ENCODE results near the gene ITGB5.
"Not testable (repeated sequence)": the region's sequence is repeated elsewhere in the genome, so short reads cannot be mapped to it uniquely, and the experiment has no call there.

The ITGB5 gene

DNA sequence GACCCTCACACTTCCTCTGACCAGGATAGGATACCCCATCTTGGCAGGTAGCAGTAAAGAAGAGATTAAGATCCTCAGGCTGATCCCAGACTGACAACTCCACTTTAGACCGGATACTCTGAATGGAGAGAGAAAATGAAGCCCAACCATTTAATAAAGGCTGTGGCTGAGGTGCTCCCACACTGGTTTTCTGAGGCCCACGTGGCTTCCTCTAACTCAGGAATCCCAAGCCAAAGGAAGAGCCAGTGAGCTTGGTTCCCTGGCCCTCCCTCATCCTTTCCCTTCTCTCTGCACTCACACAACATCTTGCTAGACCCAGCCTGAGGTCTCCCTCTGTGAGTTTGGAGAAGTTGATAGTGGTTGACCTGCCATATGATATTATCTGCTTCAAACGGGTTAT is 78.1 kb downstream of the ITGB5 start:
- no peak for DNase-seq

DNA sequence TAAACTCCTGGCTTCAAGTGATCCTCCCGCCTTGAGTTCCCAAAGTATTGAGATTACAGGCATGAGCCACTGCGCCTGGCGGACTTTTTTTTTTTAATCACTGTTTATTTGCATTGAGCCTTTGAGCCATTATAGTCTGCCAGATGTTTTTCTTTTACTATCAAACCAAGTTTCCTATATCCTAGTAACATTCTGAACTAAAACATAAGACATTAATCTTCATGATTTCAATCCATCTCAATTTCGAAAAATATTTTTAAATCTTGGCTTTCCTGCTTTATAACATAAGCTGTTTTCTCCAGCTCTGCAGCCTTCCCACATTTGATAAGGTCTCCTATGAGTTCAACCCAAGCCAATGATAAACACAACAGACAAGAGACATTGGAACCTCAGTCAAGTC is 81.5 kb downstream of the ITGB5 start:
- no peak for DNase-seq

DNA sequence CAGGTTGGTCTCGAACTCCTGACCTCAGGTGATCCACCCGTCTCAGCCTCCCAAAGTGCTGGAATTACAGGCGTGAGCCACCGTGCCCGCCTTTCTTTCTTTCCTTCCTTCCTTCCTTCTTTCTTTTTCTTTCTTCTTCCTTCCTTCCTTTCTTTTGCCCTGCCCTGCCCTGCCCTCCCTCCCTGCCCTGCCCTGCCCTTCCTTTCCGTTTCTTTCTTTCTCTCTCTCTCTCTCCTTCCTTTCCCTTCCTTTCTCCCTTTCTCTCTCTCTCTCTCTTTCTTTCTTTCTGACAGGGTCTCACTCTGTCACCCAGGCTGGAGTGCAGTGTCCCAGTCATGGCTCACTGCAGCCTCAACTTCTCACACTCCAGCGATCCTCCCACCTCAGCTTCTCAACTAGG is 82.3 kb downstream of the ITGB5 start:
- no peak for DNase-seq

DNA sequence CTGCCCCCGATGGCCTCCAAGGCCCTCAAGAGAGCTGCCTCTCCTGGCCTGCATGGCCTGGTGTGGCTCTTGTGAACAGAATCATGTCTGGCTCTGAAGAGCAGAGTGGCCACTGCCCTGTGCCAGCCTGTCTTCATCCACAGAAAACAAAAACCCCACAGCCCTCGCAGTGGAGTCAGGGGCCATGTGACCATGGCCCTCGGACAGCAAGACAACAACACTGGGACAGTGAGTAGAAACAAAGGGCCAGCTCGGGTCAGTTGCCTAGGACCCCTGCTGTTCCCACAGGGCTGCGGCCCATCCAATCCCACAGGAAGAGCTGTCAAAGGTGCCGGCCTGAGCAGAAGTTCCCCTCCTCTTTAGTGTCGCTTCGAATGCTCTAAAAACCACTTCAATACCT is 84.5 kb downstream of the ITGB5 start:
- no peak for DNase-seq

DNA sequence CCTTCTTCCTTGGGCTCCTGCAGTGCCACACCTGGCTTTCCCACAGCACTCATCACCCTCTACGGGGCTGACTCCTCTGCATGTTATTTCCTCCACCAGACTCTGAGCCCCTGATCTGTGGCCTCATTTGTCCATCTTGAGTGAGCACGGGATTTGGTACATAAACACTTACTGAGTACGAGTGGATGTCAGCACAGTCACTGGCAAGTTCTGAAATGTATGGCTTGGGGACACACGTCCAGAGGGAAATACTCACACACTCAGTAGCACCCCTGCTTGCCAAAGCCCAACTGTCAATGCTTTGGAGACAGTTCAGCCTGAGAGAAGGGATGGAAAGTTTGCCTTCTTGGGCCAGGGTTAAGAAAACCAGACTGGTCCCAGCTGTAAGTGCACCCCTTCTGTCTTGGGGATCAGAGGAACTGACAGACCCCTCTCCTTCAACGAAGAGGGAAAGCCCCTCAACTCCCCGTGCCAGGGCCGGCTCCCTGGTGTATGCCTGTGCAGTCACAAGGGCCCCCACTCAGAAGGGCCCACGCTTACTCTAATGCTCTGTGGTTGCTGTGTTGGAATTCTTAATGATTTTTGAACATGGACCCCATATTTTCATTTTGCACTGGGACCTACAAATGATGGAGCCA is 85.0 kb downstream of the ITGB5 start:
- DNase-seq = no peak

DNA sequence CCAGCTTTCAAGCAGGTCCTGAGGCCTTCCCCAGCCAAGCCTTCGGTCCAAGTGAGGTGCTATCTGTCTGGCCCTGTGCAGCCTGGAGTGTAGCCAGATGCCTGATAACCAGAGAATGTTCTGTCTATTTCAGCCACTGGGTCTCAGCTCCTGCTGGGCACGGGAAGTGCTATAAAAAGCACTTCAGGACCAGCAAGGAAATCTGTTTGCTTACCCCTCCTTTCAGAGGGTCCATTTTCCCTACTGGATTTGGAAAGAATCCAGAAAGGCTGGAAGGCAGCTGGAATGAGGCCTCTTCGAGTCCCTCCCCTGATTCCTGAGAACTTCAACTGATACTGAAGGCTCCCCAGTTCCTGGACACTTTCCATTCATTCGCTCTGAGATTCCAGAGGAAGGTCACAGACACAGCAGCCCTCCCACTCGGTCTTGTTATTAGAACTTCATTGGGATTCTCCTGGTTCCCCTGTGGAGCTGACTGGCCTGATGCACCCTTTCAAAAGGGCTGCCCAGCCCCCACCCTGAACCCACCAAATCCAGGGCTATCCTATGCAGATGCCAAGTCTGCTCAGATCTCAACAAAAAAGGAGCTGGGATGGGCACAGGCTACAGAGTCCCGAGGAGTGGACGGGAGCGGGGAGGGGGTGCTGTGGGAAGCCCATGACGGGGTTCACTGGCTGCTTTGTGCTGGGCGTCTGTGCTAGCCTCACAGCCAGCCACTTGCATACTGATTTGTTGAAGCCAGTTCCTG is 86.5 kb downstream of the ITGB5 start:
- DNase-seq = no peak

DNA sequence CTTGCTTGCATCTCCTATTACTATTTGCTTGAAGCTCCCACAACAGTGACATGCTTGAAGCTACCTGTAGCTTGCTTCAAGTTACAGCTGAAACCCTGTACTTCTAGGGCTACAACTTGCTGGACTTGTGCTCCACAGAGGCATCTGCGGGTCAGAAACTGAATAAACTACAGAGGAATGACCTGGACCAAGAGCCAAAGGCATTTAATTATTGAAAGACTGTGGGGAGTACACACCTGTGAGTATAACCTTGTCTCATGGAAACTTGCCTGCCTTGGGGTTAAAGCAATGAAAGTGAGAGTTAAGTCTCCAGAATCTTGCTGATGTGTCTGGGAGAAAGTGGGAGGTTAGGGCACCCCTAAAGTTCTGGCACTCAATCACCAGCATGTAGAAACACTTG is 87.1 kb downstream of the ITGB5 start:
- DNase-seq = no peak

DNA sequence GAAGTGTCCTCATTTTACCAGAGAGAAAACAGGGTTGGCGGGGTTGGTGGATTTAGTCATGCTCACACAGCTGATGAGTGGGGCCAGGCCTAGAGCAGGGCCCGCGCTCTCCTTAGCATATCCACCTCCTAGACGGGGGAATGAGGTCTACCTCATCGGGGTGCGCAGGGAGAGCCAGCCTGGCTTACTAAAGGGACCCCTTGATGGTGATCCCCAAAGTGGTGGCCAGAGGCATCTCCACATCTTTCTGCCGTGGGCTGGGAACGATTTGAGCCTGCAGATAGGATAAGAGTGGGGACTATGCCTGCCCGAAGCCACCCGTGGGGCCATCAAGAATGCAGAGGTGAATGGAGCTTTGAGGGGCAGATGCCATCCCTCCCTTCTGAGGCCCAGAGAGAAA is 87.5 kb downstream of the ITGB5 start:
- DNase-seq = no peak

DNA sequence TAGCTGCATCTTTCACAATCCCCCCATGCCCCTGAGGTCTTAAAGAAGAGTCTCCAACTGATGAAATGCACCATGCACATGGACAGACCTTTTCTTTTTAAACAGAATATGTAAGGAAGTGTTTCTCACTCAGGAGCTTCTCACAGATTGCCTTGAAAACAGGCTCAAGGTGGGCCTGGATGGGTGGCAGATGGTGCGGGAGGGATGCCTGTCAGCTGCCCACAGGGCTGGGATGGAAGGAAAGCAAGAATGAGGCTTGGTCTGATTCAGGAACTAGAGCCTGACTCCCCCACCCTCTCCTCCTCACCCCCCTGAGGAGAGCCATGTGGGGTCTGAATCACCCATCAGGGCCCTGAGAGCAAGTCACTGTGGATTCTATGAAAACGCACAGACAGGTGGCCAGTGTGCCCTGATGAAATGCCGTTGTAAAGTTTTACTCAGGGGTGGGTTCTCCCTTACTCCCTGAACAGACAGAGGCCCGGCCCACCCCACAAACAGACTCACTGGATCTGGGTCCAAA is 89.7 kb downstream of the ITGB5 start:
- DNase-seq = no peak

DNA sequence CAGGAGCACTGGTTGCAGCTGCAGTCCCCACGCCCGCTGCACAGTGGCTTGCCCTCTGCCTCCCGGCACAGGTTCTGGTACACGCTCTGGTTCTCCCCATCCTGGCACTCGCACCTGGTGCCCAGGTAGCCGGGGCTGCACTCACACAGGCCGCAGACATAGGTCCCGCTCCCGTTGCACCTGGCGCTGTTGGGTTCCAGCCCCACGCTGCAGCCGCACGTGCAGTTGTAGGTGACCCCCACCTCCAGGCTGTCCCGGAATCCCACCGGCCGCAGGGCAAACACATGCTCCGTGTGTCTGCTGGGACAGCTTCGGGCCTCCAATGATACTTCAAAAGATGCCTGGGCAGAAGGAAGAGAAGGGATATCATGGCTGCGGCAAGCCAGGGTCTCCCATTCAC is 90.7 kb downstream of the ITGB5 start:
- DNase-seq = no peak

DNA sequence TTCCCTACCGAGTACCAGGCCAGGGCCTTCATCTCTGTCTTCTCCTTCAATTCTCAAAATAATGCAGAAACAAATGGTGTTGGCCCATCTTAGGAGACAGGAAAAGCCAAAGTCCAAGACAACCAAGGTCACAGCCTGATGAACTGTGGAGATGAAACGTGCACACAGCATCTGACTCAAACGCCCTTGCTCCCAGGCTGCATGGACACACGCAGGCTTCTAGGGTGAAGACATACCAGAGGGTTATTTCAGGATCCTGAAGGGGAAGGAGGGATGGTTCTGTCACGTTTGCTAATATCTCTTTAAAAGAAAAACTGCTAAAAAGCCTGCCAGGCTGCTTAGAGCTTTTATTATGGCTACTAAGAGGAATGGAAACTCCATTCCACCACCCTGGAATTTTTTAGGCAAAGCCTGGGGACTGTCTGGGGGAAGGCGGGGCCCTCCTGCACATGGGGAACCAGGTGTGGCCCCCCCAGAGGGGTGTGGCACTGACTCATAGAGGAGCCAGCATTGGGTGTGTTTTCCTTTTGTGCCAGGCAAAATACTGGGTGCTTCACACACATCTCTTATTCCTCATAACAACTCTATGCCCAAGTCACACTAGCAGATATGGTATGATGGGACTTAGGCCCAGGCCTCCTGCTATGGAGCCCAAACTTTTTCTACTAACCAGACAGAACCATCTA is 94.0 kb downstream of the ITGB5 start:
- no peak for DNase-seq

DNA sequence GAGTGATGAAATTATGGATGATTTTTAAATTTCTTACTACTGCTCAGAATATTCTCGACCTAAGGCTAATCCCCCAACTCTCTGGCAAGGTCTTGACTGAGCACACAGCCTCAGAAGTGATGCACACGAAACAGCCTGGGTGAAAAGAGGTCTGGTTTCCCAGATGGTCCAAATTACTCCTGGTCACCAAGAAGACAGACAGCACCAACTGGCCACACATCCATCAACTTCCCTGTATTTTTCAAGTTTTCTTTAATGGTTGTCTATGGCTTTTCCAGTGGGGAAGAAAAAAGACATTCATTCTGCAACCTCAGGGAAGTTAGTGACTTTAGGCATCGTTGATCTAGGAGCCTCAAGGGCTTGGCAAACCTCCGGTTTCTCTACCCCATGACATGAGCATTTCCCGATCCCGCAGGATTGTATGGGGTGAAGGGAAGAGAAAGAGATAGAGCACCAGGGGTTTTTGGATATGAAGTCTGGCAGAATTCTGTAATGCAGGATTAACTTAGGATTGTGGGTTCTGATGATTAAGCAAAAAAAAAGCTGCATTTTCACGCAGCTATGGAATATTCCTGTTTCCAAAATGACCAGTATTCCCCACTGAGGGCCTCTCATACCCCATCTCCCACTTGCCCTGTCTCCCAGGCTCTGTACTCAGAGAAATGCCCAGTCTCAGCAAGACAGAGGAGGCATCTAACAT is 94.7 kb downstream of the ITGB5 start:
- DNase-seq = no peak

DNA sequence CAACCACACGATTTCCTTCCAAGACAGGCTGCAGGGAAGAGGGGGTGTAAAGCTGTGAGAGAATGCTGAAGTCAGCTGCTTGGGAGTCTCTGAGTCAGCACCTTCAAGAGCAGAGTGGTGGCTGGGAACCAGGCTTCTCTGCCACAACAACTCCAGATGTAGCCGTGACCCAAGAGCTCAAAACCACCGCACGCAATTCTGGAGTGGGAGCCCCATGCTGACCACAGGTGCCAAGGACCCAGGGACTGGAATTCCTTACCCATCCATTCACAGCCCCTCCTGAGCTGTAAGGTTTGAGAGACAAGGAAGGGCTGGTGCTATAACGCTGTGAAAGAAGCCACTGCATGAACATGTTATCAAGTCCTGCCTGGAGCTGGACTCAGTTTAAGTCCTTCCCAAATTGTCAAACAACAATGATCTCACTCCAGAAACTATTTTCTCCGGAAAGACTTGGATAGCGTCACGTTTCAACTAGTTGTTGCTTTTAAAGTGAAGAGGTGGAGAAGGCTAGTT is 95.5 kb downstream of the ITGB5 start:
- DNase-seq = peak; percentile 35

DNA sequence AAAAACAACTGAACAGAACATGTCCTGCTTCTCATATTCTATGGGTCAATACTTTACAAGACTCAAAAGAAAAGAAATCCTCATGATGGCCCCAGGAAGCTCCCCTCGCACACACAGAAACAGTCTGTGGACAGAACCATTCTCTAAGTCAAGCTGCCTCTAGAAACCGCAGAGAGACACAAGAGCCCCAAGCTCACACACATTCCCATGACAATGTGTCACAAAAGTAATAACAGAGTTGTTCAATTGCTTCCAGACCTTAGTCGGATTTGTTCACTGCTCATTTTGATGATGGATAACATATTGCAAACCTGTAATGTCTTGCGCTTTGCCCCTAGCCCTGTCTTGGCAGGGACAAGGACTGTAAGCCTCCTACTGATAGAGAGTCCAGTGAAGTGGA is 96.0 kb downstream of the ITGB5 start:
- no peak for DNase-seq

DNA sequence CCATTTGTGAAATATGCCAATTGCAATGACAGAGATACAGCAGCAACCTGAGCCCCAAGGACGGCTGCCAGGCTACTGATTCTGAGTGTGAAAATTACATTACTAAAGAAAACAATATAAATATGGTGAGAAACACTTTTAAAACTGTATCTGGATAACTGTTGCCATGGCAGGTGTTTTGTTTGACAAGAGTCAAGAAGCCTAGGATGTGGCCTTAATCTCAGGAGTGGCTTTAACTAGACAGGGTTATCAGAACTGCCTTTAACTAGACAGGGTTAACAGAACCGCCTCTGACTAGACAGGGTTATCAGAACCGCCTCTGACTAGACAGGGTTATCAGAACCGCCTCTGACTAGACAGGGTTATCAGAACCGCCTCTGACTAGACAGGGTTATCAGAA is 98.1 kb downstream of the ITGB5 start:
- DNase-seq = not testable (repeated sequence)

DNA sequence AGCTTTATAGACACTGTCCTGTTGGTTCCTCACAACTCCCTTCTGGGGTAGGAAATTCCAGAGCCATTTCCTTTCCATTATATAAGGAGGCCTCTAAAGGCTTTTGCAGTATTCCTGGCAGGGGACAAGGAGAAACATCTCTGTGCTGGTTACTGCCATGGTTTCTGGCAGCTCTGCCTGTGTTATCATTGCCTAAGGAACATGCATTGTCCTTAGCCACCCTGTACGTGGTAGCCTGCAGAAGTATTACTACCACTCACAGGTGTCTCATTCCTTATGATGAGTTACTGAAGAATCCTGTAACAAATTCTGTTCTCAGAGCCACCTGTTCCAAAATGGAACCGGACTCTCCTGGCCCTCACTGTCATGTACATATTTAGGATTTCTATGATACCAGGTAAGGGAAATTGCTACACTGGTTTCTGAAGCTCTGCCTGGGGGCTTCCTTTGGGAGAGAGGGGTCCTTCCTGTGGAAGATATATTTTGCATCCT is 98.9 kb downstream of the ITGB5 start:
- DNase-seq = no peak

DNA sequence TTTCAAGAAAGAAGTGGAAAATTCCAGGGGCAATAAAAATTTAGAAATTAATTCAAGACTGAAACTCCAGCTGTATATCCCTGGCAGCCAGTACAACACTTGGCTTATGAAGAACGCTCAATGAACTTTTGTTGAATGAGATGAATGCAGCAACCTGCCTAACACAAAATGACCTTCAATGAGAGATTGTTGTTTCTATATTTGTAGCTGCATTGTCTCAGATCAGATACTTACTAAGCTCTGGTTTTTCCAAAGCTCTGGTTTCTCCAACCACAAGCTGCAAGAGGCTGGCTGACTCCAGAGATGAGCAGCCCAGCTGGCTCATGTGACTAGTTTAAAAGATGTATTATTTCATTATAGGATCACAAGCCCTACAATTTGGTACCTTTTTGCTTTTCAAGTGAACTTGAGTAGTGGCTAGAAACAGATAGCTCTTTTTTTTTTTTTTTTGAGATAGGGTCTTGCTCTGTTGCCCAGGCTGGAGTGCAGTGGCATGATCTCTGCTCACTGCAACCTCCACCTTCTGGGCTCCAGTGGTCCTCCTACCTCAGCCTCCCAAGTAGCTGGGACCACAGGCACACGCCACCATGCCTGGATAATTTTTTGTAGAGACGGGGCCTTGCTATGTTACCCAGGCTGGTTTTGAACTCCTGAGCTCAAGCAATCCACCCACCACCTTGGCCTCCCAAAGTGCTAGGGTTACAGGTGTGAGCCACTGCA is 99.5 kb downstream of the ITGB5 start:
- DNase-seq = no peak

DNA sequence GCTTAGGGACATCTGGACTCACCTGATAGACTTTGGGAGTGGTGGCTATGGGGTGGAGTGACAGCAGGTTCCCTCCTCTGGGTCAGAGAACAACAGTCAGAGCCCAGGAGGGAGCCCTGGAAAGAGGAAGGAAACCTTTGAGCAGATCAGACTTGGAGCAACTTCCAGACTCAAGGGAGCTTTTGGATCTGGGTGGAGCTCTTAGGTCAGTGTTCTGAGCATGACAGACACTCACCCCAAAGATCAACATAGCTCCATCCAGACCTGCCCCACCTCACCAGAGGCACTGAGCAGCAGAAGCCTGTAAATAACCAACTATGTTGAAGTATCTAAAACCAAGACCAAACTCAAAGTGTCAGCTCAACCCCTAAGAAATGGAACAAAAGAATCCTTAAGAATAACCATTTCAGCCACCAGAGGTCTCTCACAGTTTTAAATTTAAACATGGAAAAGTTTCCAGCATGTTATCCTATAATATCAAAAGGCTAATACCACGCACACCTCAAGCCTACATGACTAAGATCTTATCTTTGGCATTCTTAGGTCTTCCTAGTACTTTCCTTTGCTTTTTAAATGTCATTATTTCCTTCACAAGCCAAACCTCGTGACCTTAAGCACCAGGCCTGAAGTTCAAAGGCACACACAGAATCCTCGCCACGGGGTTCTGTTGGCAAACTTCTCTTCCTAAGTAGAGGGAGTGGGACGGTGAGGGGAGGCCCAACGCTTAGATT is 100.5 kb downstream of the ITGB5 start:
- no peak for DNase-seq

DNA sequence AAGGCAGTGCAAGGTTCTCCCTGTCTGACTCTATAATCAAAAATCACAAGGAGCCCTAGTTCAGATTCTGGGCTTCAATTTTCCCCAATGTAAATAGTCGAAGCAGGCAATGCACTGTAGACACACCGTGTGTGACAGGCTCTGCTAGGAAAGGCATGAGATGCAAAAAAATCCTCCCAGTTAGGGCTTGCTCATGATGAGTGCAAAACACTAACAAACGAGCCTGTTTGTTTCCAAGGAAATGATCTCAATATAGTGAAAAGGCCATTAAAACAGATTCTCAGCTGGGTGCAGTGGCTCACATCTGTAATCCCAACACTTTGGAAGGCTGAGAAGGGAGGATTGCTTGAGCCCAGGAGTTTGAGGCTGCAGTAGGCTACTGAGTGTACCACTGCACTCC is 101.2 kb downstream of the ITGB5 start:
- DNase-seq = no peak

DNA sequence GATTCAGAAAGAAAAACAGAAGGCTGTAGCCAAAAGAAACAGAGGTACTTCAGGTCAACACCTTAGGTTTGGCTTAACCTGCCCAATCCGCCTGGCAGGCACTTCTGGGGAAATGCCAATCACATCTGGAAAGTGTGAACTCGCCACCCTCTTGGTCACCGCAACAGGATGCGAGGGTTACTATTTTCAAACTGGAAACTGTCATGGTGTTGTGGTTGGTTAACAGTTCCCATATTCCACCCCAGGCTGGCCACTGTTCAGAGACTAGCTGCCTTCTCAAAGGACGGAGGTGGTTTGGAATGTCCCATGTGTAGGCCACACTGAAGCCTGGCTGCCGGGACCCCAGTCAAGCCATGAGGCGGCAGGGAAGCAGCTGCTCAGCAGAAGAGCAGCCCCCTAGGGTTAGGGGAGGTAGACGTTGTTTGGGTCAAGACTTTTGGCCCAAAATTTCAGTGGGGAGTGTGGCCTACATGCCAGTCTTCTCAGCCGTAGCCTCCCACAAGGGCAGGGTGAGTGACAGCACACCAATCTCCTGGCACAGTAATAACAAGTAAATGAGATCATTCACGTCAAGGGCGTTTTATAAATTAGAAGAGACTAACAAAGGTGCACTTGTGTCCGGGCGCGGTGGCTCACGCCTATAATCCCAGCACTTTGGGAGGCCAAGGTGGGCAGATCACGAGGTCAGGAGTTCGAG is 102.3 kb downstream of the ITGB5 start:
- no peak for DNase-seq

DNA sequence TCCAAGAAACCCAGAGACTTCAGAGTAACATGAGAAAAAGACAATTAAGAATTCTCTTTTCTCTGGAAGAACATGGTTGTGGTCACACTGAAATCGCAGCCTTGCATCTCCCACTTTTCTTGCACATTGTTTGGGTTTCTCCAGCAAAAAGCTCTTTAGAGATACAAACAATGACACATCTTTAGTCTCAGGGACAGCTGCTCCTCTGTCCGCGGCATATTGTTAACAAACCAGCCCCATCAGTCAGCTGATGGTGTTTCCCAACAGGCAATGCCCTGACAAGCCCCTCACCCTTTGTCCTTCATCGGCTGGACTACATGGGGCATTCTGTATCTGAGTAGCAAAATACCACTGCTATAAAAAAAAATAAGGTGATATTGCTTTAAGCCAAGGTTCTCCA is 103.5 kb downstream of the ITGB5 start:
- DNase-seq = no peak
